Neural cell (in vitro differentiated cells): ENCODE results near the gene DNAH5. TPM values are rescaled to one million over a fixed set of nuclear protein-coding genes. Genes with fewer than 3 reads are reported as not detected.

ENCODE experiments used
- H2AFZ ChIP-seq: fragments of 200-600, 300-800 bp; sonication (generic), shearing (Covaris generic); 2 replicates; pipeline ENCODE4 v1.6.0; 2014; ENCODE audit warnings: low read depth, mild to moderate bottlenecking, antibody characterized with exemption, low read length, moderate library complexity
- H3F3A ChIP-seq: fragments of 200-600 bp; shearing (Covaris generic); 2 replicates; pipeline ENCODE4 v1.6.1; 2016; ENCODE audit warnings: mild to moderate bottlenecking, moderate library complexity, mixed read lengths, antibody characterized with exemption, low read length; ENCODE audit not compliant: insufficient read depth, poor library complexity, severe bottlenecking
- H3K27ac ChIP-seq: fragments of 200-600, 300-800 bp; sonication (generic), shearing (Covaris generic); 2 replicates; pipeline ENCODE4 v1.5.1; 2014; ENCODE audit warnings: mild to moderate bottlenecking, low read length, moderate library complexity
- H3K27me3 ChIP-seq: fragments of 300-800, 200-600 bp; sonication (generic), shearing (Covaris generic); 2 replicates; pipeline ENCODE4 v1.6.0; 2014; ENCODE audit warnings: mild to moderate bottlenecking, low read depth, low read length, moderate library complexity; ENCODE audit not compliant: insufficient read depth
- H3K36me3 ChIP-seq: fragments of 300-800, 200-600 bp; sonication (generic), shearing (Covaris generic); 2 replicates; pipeline ENCODE4 v1.5.1; 2014; ENCODE audit warnings: mild to moderate bottlenecking, antibody characterized with exemption, low read length, moderate library complexity; ENCODE audit not compliant: insufficient read depth
- H3K4me2 ChIP-seq: fragments of 300-800, 200-600 bp; sonication (generic), shearing (Covaris generic); 2 replicates; pipeline ENCODE4 v1.6.0; 2014; ENCODE audit warnings: mild to moderate bottlenecking, low read length
- H3K4me3 ChIP-seq: fragments of 300-800, 200-600 bp; sonication (generic), shearing (Covaris generic); 2 replicates; pipeline ENCODE4 v1.5.1; 2014; ENCODE audit warnings: mild to moderate bottlenecking, low read length, moderate library complexity
- H3K79me2 ChIP-seq: fragments of 200-600 bp; shearing (Covaris generic); replicated peaks from 2 replicates; pipeline ENCODE4 v1.6.0; 2014; ENCODE audit warnings: mild to moderate bottlenecking, low read length, moderate library complexity; ENCODE audit not compliant: insufficient read depth
- H3K9ac ChIP-seq: fragments of 300-800, 200-600 bp; sonication (generic), shearing (Covaris generic); 2 replicates; pipeline ENCODE4 v1.6.1; 2016; ENCODE audit warnings: mild to moderate bottlenecking, low read length, mixed read lengths
- H3K9me2 ChIP-seq: fragments of 200-600 bp; shearing (Covaris generic); 2 replicates; pipeline ENCODE4 v1.6.1; 2016; ENCODE audit warnings: mild to moderate bottlenecking, low read length, mixed read lengths; ENCODE audit not compliant: insufficient read depth
- H3K9me3 ChIP-seq: fragments of 200-600, 300-800 bp; sonication (generic), shearing (Covaris generic); 2 replicates; pipeline ENCODE4 v1.6.1; 2016; ENCODE audit warnings: mild to moderate bottlenecking, mixed run types, low read length, moderate library complexity, mixed read lengths
- H4K20me1 ChIP-seq: fragments of 200-600 bp; shearing (Covaris generic); 2 replicates; pipeline ENCODE4 v1.6.1; 2016; ENCODE audit warnings: mild to moderate bottlenecking, mixed run types; ENCODE audit not compliant: insufficient read depth
- CTCF ChIP-seq: fragments of 450-650 bp; IDR thresholded peaks from 2 replicates; pipeline ENCODE4 v1.5.1; 2014; ENCODE audit warnings: antibody characterized with exemption, mild to moderate bottlenecking, moderate library complexity; ENCODE audit not compliant: poor library complexity, severe bottlenecking
- EP300 ChIP-seq: fragments of 450-650 bp; conservative IDR thresholded peaks from 2 replicates; pipeline ENCODE4 v1.6.1; 2014; ENCODE audit warnings: antibody characterized with exemption, mild to moderate bottlenecking, moderate library complexity; ENCODE audit not compliant: poor library complexity, severe bottlenecking
- EZH2 ChIP-seq: fragments of 200-600, 300-800 bp; shearing (Covaris generic), sonication (generic); IDR thresholded peaks from 2 replicates; pipeline ENCODE4 v1.6.1; 2014; ENCODE audit warnings: antibody characterized with exemption, low read length, borderline replicate concordance, mild to moderate bottlenecking; ENCODE audit not compliant: insufficient read depth, poor library complexity, severe bottlenecking
- MXI1 ChIP-seq: fragments of 450-650 bp; conservative IDR thresholded peaks from 2 replicates; pipeline ENCODE4 v1.6.1; 2014; ENCODE audit warnings: antibody characterized with exemption, mild to moderate bottlenecking; ENCODE audit not compliant: poor library complexity, severe bottlenecking
- POLR2AphosphoS5 ChIP-seq: IDR thresholded peaks from 2 replicates; pipeline ENCODE4 v1.6.1; 2012
- RAD21 ChIP-seq: fragments of 450-650 bp; conservative IDR thresholded peaks from 2 replicates; pipeline ENCODE4 v1.6.1; 2014; ENCODE audit warnings: antibody characterized with exemption, mild to moderate bottlenecking, moderate library complexity
- REST ChIP-seq: IDR thresholded peaks from 2 replicates; pipeline ENCODE4 v1.6.1; 2012; ENCODE audit warnings: borderline replicate concordance
- SMC3 ChIP-seq: fragments of 450-650 bp; conservative IDR thresholded peaks from 2 replicates; pipeline ENCODE4 v1.6.1; 2014; ENCODE audit warnings: antibody characterized with exemption, mild to moderate bottlenecking, moderate library complexity; ENCODE audit not compliant: poor library complexity
- TAF1 ChIP-seq: IDR thresholded peaks from 2 replicates; pipeline ENCODE4 v1.6.1; 2012; ENCODE audit warnings: low read depth
- polyA plus RNA-seq: library from polyadenylated mRNA; depleted of rRNA; stranded (reverse); fragments of >200 nt; gene quantifications from 2 replicates; pipeline ENCODE4 v1.2.3, GENCODE V29; 2014

The DNAH5 gene
- polyA plus RNA-seq, 1 donor from 2014 or later, result 12.8 TPM

- H3K27me3 ChIP-seq, result no peaks in the 10 kb centered on the region
- H2AFZ ChIP-seq, result no peak overlapping the region
- H4K20me1 ChIP-seq, result no peaks in the 10 kb centered on the region
Observed at GRCh38 chr5:13830536-13830935, 114.0 kb downstream of the DNAH5 start.

GRCh38 chr5:13821366-13821765 is 123.1 kb downstream of the DNAH5 start:
- Histone ChIP-seq H3K9me3 (no peaks in the 10 kb centered on the region), H3K36me3 (no peaks in the 10 kb centered on the region), H3K4me3 (no peak overlapping the region)
- TF ChIP-seq EZH2 (no peak), CTCF (no peak), MXI1 (no peak), REST (no peak), POLR2AphosphoS5 (no peak), EP300 (no peak), TAF1 (no peak)

More at GRCh38 chr5:13830536-13830935, 114.0 kb downstream of the DNAH5 start:
- Histone ChIP-seq H3F3A (no peaks in the 10 kb centered on the region), H3K9ac (no peak overlapping the region), H3K9me2 (no peaks in the 10 kb centered on the region), H3K27ac (no peak overlapping the region), H3K9me3 (no peaks in the 10 kb centered on the region), H3K36me3 (no peaks in the 10 kb centered on the region), H3K79me2 (no peaks in the 10 kb centered on the region), H3K4me3 (no peak overlapping the region), H3K4me2 (no peak overlapping the region)
- TF ChIP-seq SMC3, result no peak
- no peak for TF ChIP-seq EZH2
- TF ChIP-seq POLR2AphosphoS5, result no peak
- no peak for TF ChIP-seq TAF1
- TF ChIP-seq RAD21, result no peak
- TF ChIP-seq CTCF, result no peak
- TF ChIP-seq MXI1, result no peak
- no peak for TF ChIP-seq REST
- TF ChIP-seq EP300, result no peak

More at GRCh38 chr5:13821366-13821765, 123.1 kb downstream of the DNAH5 start:
- Histone ChIP-seq H4K20me1 (no peaks in the 10 kb centered on the region), H3K27ac (no peak overlapping the region), H2AFZ (no peak overlapping the region), H3K79me2 (no peaks in the 10 kb centered on the region), H3F3A (no peaks in the 10 kb centered on the region), H3K27me3 (no peaks in the 10 kb centered on the region), H3K9ac (no peak overlapping the region), H3K9me2 (no peaks in the 10 kb centered on the region), H3K4me2 (no peak overlapping the region)
